ENCODE results near the gene VPS4A. TPM values are rescaled to one million over a fixed set of nuclear protein-coding genes. Genes with fewer than 3 reads are reported as not detected.

VPS4A gene
- total RNA-seq, 2 donors from 2014 or later: 41.5 to 45.8 TPM

GRCh38 chr16:69326172-69326873 is 15.2 kb downstream of the VPS4A start:
- peaks cover 25 to 30% of the 10 kb centered on the region in 2 donors for H3K4me1 Mint-ChIP-seq (ENCODE audit: low read depth in 2 of 2)
- H3K27me3 Mint-ChIP-seq: no peaks in the 10 kb centered on the region
- no peak for ATAC-seq
- peak overlapping the region; percentile 18 for H3K4me3 Mint-ChIP-seq
- H3K27ac Mint-ChIP-seq: no peak overlapping the region
- H3K36me3 Mint-ChIP-seq: peaks cover 12% of the 10 kb centered on the region
- H3K9me3 Mint-ChIP-seq: no peaks in the 10 kb centered on the region
- no peak for DNase-seq (ENCODE audit: low spot score)

- DNase-seq (ENCODE audit: low spot score) (no peak), ATAC-seq (no peak)
- H3K27me3 Mint-ChIP-seq: no peaks in the 10 kb centered on the region
- no peak overlapping the region for H3K27ac Mint-ChIP-seq
- H3K4me3 Mint-ChIP-seq: peak overlapping the region; percentile 79
- peaks cover 5% of the 10 kb centered on the region for H3K36me3 Mint-ChIP-seq
- H3K9me3 Mint-ChIP-seq: no peaks in the 10 kb centered on the region
- H3K4me1 Mint-ChIP-seq (ENCODE audit: low read depth in 2 of 2): peaks cover 23 to 25% of the 10 kb centered on the region in 2 donors
These were observed 16.6 kb downstream of the VPS4A start for GRCh38 chr16:69327585-69328310.

GRCh38 chr16:69328854-69329316 is 17.7 kb downstream of the VPS4A start:
- Mint-ChIP-seq H3K27ac (peak overlapping the region; percentile 45 to 60), H3K4me1 (ENCODE audit: low read depth in 2 of 2) (peaks cover 25% of the 10 kb centered on the region in 2 donors), H3K9me3 (no peaks in the 10 kb centered on the region), H3K4me3 (peak overlapping the region; percentile 79), H3K36me3 (peaks cover 5% of the 10 kb centered on the region), H3K27me3 (no peaks in the 10 kb centered on the region)
- DNase-seq (ENCODE audit: low spot score): no peak
- ATAC-seq: no peak

GRCh38 chr16:69329369-69330285 is 18.5 kb downstream of the VPS4A start:
- ATAC-seq (peak; percentile 47 to 58), DNase-seq (ENCODE audit: low spot score) (peak; percentile 63)
- Mint-ChIP-seq H3K27ac (peak overlapping the region in 1 of 2 donors; percentile 60), H3K4me3 (peak overlapping the region; percentile 79), H3K4me1 (ENCODE audit: low read depth in 2 of 2) (peaks cover 25% of the 10 kb centered on the region in 2 donors), H3K36me3 (peaks cover 5% of the 10 kb centered on the region), H3K27me3 (no peaks in the 10 kb centered on the region), H3K9me3 (no peaks in the 10 kb centered on the region)

- peak; percentile 94 for DNase-seq (ENCODE audit: low spot score)
- peak within 1 kb of the TSS; percentile 82 for H3K4me3 Mint-ChIP-seq
- peaks cover 25 to 29% of the 10 kb centered on the region in 2 donors for H3K4me1 Mint-ChIP-seq (ENCODE audit: low read depth in 2 of 2)
- peaks cover 10% of the 10 kb centered on the region for H3K36me3 Mint-ChIP-seq
- peak within 1 kb of the TSS in 1 of 2 donors; percentile 60 for H3K27ac Mint-ChIP-seq
- H3K27me3 Mint-ChIP-seq: no peaks in the 10 kb centered on the region
- ATAC-seq: peak; percentile 99
- no peaks in the 10 kb centered on the region for H3K9me3 Mint-ChIP-seq
These were observed 19.3 kb downstream of the VPS4A start, which contains the start of gene PDF for GRCh38 chr16:69330286-69331109. TSS of gene PDF (minus strand) at chr16:69330588. CDS start at chr16:69330570, 18 bp downstream.

- no peak overlapping the region for H3K4me3 Mint-ChIP-seq
- no peaks in the 10 kb centered on the region for H3K27me3 Mint-ChIP-seq
- H3K36me3 Mint-ChIP-seq: peaks cover 17% of the 10 kb centered on the region
- H3K4me1 Mint-ChIP-seq (ENCODE audit: low read depth in 2 of 2): peaks cover 20 to 31% of the 10 kb centered on the region in 2 donors
- no peaks in the 10 kb centered on the region for H3K9me3 Mint-ChIP-seq
- no peak for DNase-seq (ENCODE audit: low spot score)
- H3K27ac Mint-ChIP-seq: no peak overlapping the region
- ATAC-seq: no peak
These were observed 23.5 kb downstream of the VPS4A start for GRCh38 chr16:69334696-69335095.

GRCh38 chr16:69338557-69339288 is 27.6 kb downstream of the VPS4A start:
- H3K27ac Mint-ChIP-seq: peak overlapping the region; percentile 86 to 98
- H3K9me3 Mint-ChIP-seq: no peaks in the 10 kb centered on the region
- peaks cover 38 to 39% of the 10 kb centered on the region in 2 donors for H3K4me1 Mint-ChIP-seq (ENCODE audit: low read depth in 2 of 2)
- peak overlapping the region; percentile 96 for H3K4me3 Mint-ChIP-seq
- no peaks in the 10 kb centered on the region for H3K27me3 Mint-ChIP-seq
- H3K36me3 Mint-ChIP-seq: peaks cover 37% of the 10 kb centered on the region
- ATAC-seq: no peak
- DNase-seq (ENCODE audit: low spot score): peak; percentile 81

- H3K9me3 Mint-ChIP-seq: no peaks in the 10 kb centered on the region
- H3K4me3 Mint-ChIP-seq: peak within 1 kb of the TSS; percentile 96
- ATAC-seq: peak; percentile 96 to 97
- peak within 1 kb of the TSS; percentile 86 to 98 for H3K27ac Mint-ChIP-seq
- no peaks in the 10 kb centered on the region for H3K27me3 Mint-ChIP-seq
- peak; percentile 94 for DNase-seq (ENCODE audit: low spot score)
- peaks cover 38 to 39% of the 10 kb centered on the region in 2 donors for H3K4me1 Mint-ChIP-seq (ENCODE audit: low read depth in 2 of 2)
- peaks cover 37% of the 10 kb centered on the region for H3K36me3 Mint-ChIP-seq
These were observed 28.3 kb downstream of the VPS4A start, which contains the start of the genes COG8 and NIP7 for GRCh38 chr16:69339289-69340094. TSS of gene COG8 (minus strand) at chr16:69339564. CDS start at chr16:69339552, 12 bp downstream. TSS of gene NIP7 (plus strand) at chr16:69339772. CDS start at chr16:69339830, 58 bp downstream.

- H3K36me3 Mint-ChIP-seq: peaks cover 33% of the 10 kb centered on the region
- H3K4me3 Mint-ChIP-seq: peak overlapping the region; percentile 96
- peaks cover 37 to 38% of the 10 kb centered on the region in 2 donors for H3K4me1 Mint-ChIP-seq (ENCODE audit: low read depth in 2 of 2)
- peak overlapping the region; percentile 86 to 98 for H3K27ac Mint-ChIP-seq
- ATAC-seq (no peak), DNase-seq (ENCODE audit: low spot score) (no peak)
- no peaks in the 10 kb centered on the region for H3K9me3 Mint-ChIP-seq
- no peaks in the 10 kb centered on the region for H3K27me3 Mint-ChIP-seq
These were observed 29.0 kb downstream of the VPS4A start for GRCh38 chr16:69340095-69340644.

GRCh38 chr16:69344171-69344570 is 33.0 kb downstream of the VPS4A start:
- no peak overlapping the region for H3K4me3 Mint-ChIP-seq
- ATAC-seq (no peak), DNase-seq (ENCODE audit: low spot score) (no peak)
- no peaks in the 10 kb centered on the region for H3K27me3 Mint-ChIP-seq
- no peak overlapping the region for H3K27ac Mint-ChIP-seq
- H3K36me3 Mint-ChIP-seq: peaks cover 24% of the 10 kb centered on the region
- H3K9me3 Mint-ChIP-seq: no peaks in the 10 kb centered on the region
- H3K4me1 Mint-ChIP-seq (ENCODE audit: low read depth in 2 of 2): peaks cover 27 to 32% of the 10 kb centered on the region in 2 donors

GRCh38 chr16:69345923-69346322 is 34.8 kb downstream of the VPS4A start:
- no peaks in the 10 kb centered on the region for H3K27me3 Mint-ChIP-seq
- H3K4me3 Mint-ChIP-seq: peak overlapping the region; percentile 29
- peaks cover 10% of the 10 kb centered on the region for H3K36me3 Mint-ChIP-seq
- H3K4me1 Mint-ChIP-seq (ENCODE audit: low read depth in 2 of 2): peaks cover 16 to 23% of the 10 kb centered on the region in 2 donors
- peak in 1 of 2 donors; percentile 73 for ATAC-seq
- H3K27ac Mint-ChIP-seq: peak overlapping the region in 1 of 2 donors; percentile 10
- no peak for DNase-seq (ENCODE audit: low spot score)
- no peaks in the 10 kb centered on the region for H3K9me3 Mint-ChIP-seq
